GM18511 (cell line): ENCODE measurements around the gene AQP1.

Experiments used
- ATAC-seq: cut with Tn5 transposase; IDR thresholded peaks from one replicate; pipeline ENCODE4 v1.9.1; 2021; ENCODE audit warnings: mild to moderate bottlenecking, moderate library complexity; ENCODE audit not compliant: unreplicated experiment

Gene AQP1

GRCh38 chr7:30911561-30911969, at the start of gene AQP1:
TSS of gene AQP1 (plus strand) at chr7:30911853. CDS start at chr7:30911910, 57 bp downstream.
- no peak for ATAC-seq

- ATAC-seq = no peak
Observed at GRCh38 chr7:30862995-30863705, 48.5 kb upstream of the AQP1 start.

GRCh38 chr7:30863706-30864035, 48.0 kb upstream of the AQP1 start:
- no peak for ATAC-seq

GRCh38 chr7:30864101-30864500, 47.6 kb upstream of the AQP1 start:
- no peak for ATAC-seq

- ATAC-seq = no peak
Observed at GRCh38 chr7:30865076-30865475, 46.6 kb upstream of the AQP1 start.

GRCh38 chr7:30865821-30866220, 45.8 kb upstream of the AQP1 start:
- ATAC-seq = no peak

GRCh38 chr7:30866939-30867338, 44.7 kb upstream of the AQP1 start:
- ATAC-seq = no peak

- ATAC-seq = no peak
Observed at GRCh38 chr7:30867483-30867882, 44.2 kb upstream of the AQP1 start.

- no peak for ATAC-seq
Observed at GRCh38 chr7:30869794-30870611, 41.6 kb upstream of the AQP1 start.

- no peak for ATAC-seq
Observed at GRCh38 chr7:30870821-30871518, 40.7 kb upstream of the AQP1 start.

- no peak for ATAC-seq
Observed at GRCh38 chr7:30871655-30872054, 40.0 kb upstream of the AQP1 start.

- ATAC-seq = no peak
Observed at GRCh38 chr7:30873207-30873606, 38.4 kb upstream of the AQP1 start.

- no peak for ATAC-seq
Observed at GRCh38 chr7:30873656-30874055, 38.0 kb upstream of the AQP1 start.

- no peak for ATAC-seq
Observed at GRCh38 chr7:30874656-30875302, 36.9 kb upstream of the AQP1 start.

GRCh38 chr7:30877015-30877769, 34.5 kb upstream of the AQP1 start:
- no peak for ATAC-seq

GRCh38 chr7:30877993-30878392, 33.7 kb upstream of the AQP1 start:
- ATAC-seq = no peak

- ATAC-seq = no peak
Observed at GRCh38 chr7:30879139-30880124, 32.2 kb upstream of the AQP1 start.

- no peak for ATAC-seq
Observed at GRCh38 chr7:30880125-30880720, 31.4 kb upstream of the AQP1 start.

GRCh38 chr7:30880941-30881340, 30.7 kb upstream of the AQP1 start:
- no peak for ATAC-seq
